ENCODE results near the gene NDUFA13.

NDUFA13 gene

GRCh38 chr19:19492026-19492610 lies 23.9 kb upstream of the NDUFA13 start:
- Histone ChIP-seq H4K12ac (ENCODE audit: low read depth, low read length) (no peak overlapping the region), H3K4me1 (ENCODE audit: control insufficient read depth in 1 of 2, insufficient read depth in 2 of 2, low read length in 2 of 2) (peaks cover 24 to 28% of the 10 kb centered on the region in 2 experiments), H3K4me3 (ENCODE audit: low read depth, low read length) (no peak overlapping the region), H3K9ac (ENCODE audit: low read length) (no peak overlapping the region), H2BK5ac (ENCODE audit: low read depth, low read length, poor library complexity) (no peak overlapping the region), H3K4ac (ENCODE audit: low read depth, low read length) (no peak overlapping the region), H3K23ac (ENCODE audit: low read length) (no peak overlapping the region), H3K9me3 (ENCODE audit: insufficient read depth, low read depth, low read length) (peaks cover 1% of the 10 kb centered on the region), H3K14ac (ENCODE audit: low read length) (no peak overlapping the region), H4K91ac (ENCODE audit: low read depth, low read length) (no peak overlapping the region), H2BK12ac (ENCODE audit: low read length) (no peak overlapping the region), H2BK120ac (ENCODE audit: insufficient read depth, low read length, poor library complexity) (no peak overlapping the region), H4K8ac (ENCODE audit: low read depth, low read length) (no peak overlapping the region), H3K18ac (ENCODE audit: low read length) (peak overlapping the region; percentile 37), H2AK5ac (ENCODE audit: low read length) (no peak overlapping the region), H3K79me1 (ENCODE audit: low read length) (peaks cover 9% of the 10 kb centered on the region), H3K36me3 (ENCODE audit: control insufficient read depth in 1 of 2, insufficient read depth in 2 of 2, low read length in 2 of 2) (peaks cover 55 to 56% of the 10 kb centered on the region in 2 experiments), H3K4me2 (ENCODE audit: low read length) (no peak overlapping the region), H3K27ac (ENCODE audit: low read depth, low read length) (no peak overlapping the region), H2AFZ (ENCODE audit: insufficient read depth, low read length, poor library complexity) (no peak overlapping the region), H3K27me3 (ENCODE audit: insufficient read depth, low read length) (no peaks in the 10 kb centered on the region), H3K79me2 (ENCODE audit: control insufficient read depth, insufficient read depth, low read length, poor library complexity) (peaks cover 5% of the 10 kb centered on the region)
- WGBS (ENCODE audit: extremely low coverage, insufficient coverage, insufficient read length): no CpG with 5 or more reads among the region's 21 CpGs
- DNase-seq: no peak

- Histone ChIP-seq H4K12ac (ENCODE audit: low read depth, low read length) (no peak overlapping the region), H3K79me2 (ENCODE audit: control insufficient read depth, insufficient read depth, low read length, poor library complexity) (no peaks in the 10 kb centered on the region), H2BK5ac (ENCODE audit: low read depth, low read length, poor library complexity) (no peak overlapping the region), H4K8ac (ENCODE audit: low read depth, low read length) (no peak overlapping the region), H3K9me3 (ENCODE audit: insufficient read depth, low read depth, low read length) (peaks cover 1% of the 10 kb centered on the region), H2AK5ac (ENCODE audit: low read length) (no peak overlapping the region), H3K27me3 (ENCODE audit: insufficient read depth, low read length) (no peaks in the 10 kb centered on the region), H4K91ac (ENCODE audit: low read depth, low read length) (no peak overlapping the region), H3K14ac (ENCODE audit: low read length) (no peak overlapping the region), H3K4ac (ENCODE audit: low read depth, low read length) (no peak overlapping the region), H3K4me1 (ENCODE audit: control insufficient read depth in 1 of 2, insufficient read depth in 2 of 2, low read length in 2 of 2) (peaks cover 8 to 11% of the 10 kb centered on the region in 2 experiments), H3K27ac (ENCODE audit: low read depth, low read length) (no peak overlapping the region), H3K23ac (ENCODE audit: low read length) (no peak overlapping the region), H3K79me1 (ENCODE audit: low read length) (peaks cover 5% of the 10 kb centered on the region), H3K4me2 (ENCODE audit: low read length) (no peak overlapping the region), H3K4me3 (ENCODE audit: low read depth, low read length) (no peak overlapping the region), H2BK120ac (ENCODE audit: insufficient read depth, low read length, poor library complexity) (no peak overlapping the region), H3K9ac (ENCODE audit: low read length) (no peak overlapping the region), H3K18ac (ENCODE audit: low read length) (no peak overlapping the region), H3K36me3 (ENCODE audit: control insufficient read depth in 1 of 2, insufficient read depth in 2 of 2, low read length in 2 of 2) (peaks cover 73 to 74% of the 10 kb centered on the region in 2 experiments), H2BK12ac (ENCODE audit: low read length) (no peak overlapping the region), H2AFZ (ENCODE audit: insufficient read depth, low read length, poor library complexity) (no peak overlapping the region)
- no CpG with 5 or more reads among the region's 15 CpGs for WGBS (ENCODE audit: extremely low coverage, insufficient coverage, insufficient read length)
- no peak for DNase-seq
Observed at GRCh38 chr19:19493841-19494546, 22.0 kb upstream of the NDUFA13 start.

GRCh38 chr19:19495614-19496603 lies 20.1 kb upstream of the NDUFA13 start:
- no peaks in the 10 kb centered on the region for H3K27me3 ChIP-seq (ENCODE audit: insufficient read depth, low read length)
- no peak overlapping the region for H2AFZ ChIP-seq (ENCODE audit: insufficient read depth, low read length, poor library complexity)
- H2BK5ac ChIP-seq (ENCODE audit: low read depth, low read length, poor library complexity): no peak overlapping the region
- no peak overlapping the region for H3K4ac ChIP-seq (ENCODE audit: low read depth, low read length)
- H2AK5ac ChIP-seq (ENCODE audit: low read length): no peak overlapping the region
- no peaks in the 10 kb centered on the region for H3K4me1 ChIP-seq (ENCODE audit: control insufficient read depth in 1 of 2, insufficient read depth in 2 of 2, low read length in 2 of 2)
- peaks cover 90 to 91% of the 10 kb centered on the region in 2 experiments for H3K36me3 ChIP-seq (ENCODE audit: control insufficient read depth in 1 of 2, insufficient read depth in 2 of 2, low read length in 2 of 2)
- H2BK120ac ChIP-seq (ENCODE audit: insufficient read depth, low read length, poor library complexity): no peak overlapping the region
- no peaks in the 10 kb centered on the region for H3K79me2 ChIP-seq (ENCODE audit: control insufficient read depth, insufficient read depth, low read length, poor library complexity)
- no peak overlapping the region for H3K4me2 ChIP-seq (ENCODE audit: low read length)
- no peak overlapping the region for H4K91ac ChIP-seq (ENCODE audit: low read depth, low read length)
- H3K9me3 ChIP-seq (ENCODE audit: insufficient read depth, low read depth, low read length): peaks cover 3% of the 10 kb centered on the region
- H4K8ac ChIP-seq (ENCODE audit: low read depth, low read length): no peak overlapping the region
- H2BK12ac ChIP-seq (ENCODE audit: low read length): no peak overlapping the region
- H3K14ac ChIP-seq (ENCODE audit: low read length): no peak overlapping the region
- no peak overlapping the region for H3K23ac ChIP-seq (ENCODE audit: low read length)
- no peak for DNase-seq
- H3K79me1 ChIP-seq (ENCODE audit: low read length): no peaks in the 10 kb centered on the region
- H3K9ac ChIP-seq (ENCODE audit: low read length): no peak overlapping the region
- no peak overlapping the region for H3K27ac ChIP-seq (ENCODE audit: low read depth, low read length)
- H3K4me3 ChIP-seq (ENCODE audit: low read depth, low read length): no peak overlapping the region
- H4K12ac ChIP-seq (ENCODE audit: low read depth, low read length): no peak overlapping the region
- H3K18ac ChIP-seq (ENCODE audit: low read length): peak overlapping the region; percentile 9
- no CpG with 5 or more reads among the region's 30 CpGs for WGBS (ENCODE audit: extremely low coverage, insufficient coverage, insufficient read length)

- H3K4me3 ChIP-seq (ENCODE audit: low read depth, low read length): no peak overlapping the region
- H2AK5ac ChIP-seq (ENCODE audit: low read length): no peak overlapping the region
- no peak overlapping the region for H3K18ac ChIP-seq (ENCODE audit: low read length)
- H4K12ac ChIP-seq (ENCODE audit: low read depth, low read length): no peak overlapping the region
- no peaks in the 10 kb centered on the region for H3K79me2 ChIP-seq (ENCODE audit: control insufficient read depth, insufficient read depth, low read length, poor library complexity)
- H4K91ac ChIP-seq (ENCODE audit: low read depth, low read length): no peak overlapping the region
- H3K4ac ChIP-seq (ENCODE audit: low read depth, low read length): no peak overlapping the region
- no peak overlapping the region for H2BK120ac ChIP-seq (ENCODE audit: insufficient read depth, low read length, poor library complexity)
- no peak overlapping the region for H3K23ac ChIP-seq (ENCODE audit: low read length)
- H4K8ac ChIP-seq (ENCODE audit: low read depth, low read length): no peak overlapping the region
- H3K4me2 ChIP-seq (ENCODE audit: low read length): no peak overlapping the region
- WGBS (ENCODE audit: extremely low coverage, insufficient coverage, insufficient read length): no CpG with 5 or more reads among the region's 33 CpGs
- no peak overlapping the region for H3K9ac ChIP-seq (ENCODE audit: low read length)
- no peaks in the 10 kb centered on the region for H3K79me1 ChIP-seq (ENCODE audit: low read length)
- no peak overlapping the region for H2BK12ac ChIP-seq (ENCODE audit: low read length)
- no peak overlapping the region for H3K14ac ChIP-seq (ENCODE audit: low read length)
- no peak for DNase-seq
- H2AFZ ChIP-seq (ENCODE audit: insufficient read depth, low read length, poor library complexity): no peak overlapping the region
- H3K36me3 ChIP-seq (ENCODE audit: control insufficient read depth in 1 of 2, insufficient read depth in 2 of 2, low read length in 2 of 2): peaks cover 92 to 93% of the 10 kb centered on the region in 2 experiments
- H3K27ac ChIP-seq (ENCODE audit: low read depth, low read length): no peak overlapping the region
- no peaks in the 10 kb centered on the region for H3K4me1 ChIP-seq (ENCODE audit: control insufficient read depth in 1 of 2, insufficient read depth in 2 of 2, low read length in 2 of 2)
- H3K27me3 ChIP-seq (ENCODE audit: insufficient read depth, low read length): no peaks in the 10 kb centered on the region
- no peak overlapping the region for H2BK5ac ChIP-seq (ENCODE audit: low read depth, low read length, poor library complexity)
- H3K9me3 ChIP-seq (ENCODE audit: insufficient read depth, low read depth, low read length): peaks cover 3% of the 10 kb centered on the region
Observed at GRCh38 chr19:19498255-19498991, 17.6 kb upstream of the NDUFA13 start.
